K562 (cell line): Measurements from ENCODE around the gene SORCS2. TPM values are rescaled to one million over a fixed set of nuclear protein-coding genes. Genes with fewer than 3 reads are reported as not detected.

ENCODE experiments used
- ATAC-seq: fragments of 200-7000 bp; cut with Tn5 transposase; 3 replicates; pipeline ENCODE4 v1.9.1; 2020; ENCODE audit warnings: moderate library complexity
- BruUV-seq: library from RNA; stranded (reverse); fragments of 400-500 nt; replicated peaks from 2 replicates; lab custom pipeline; 2021; lab: Mats Ljungman, UMichigan
- CTCF ChIA-PET: fragments of 300-600 bp; formaldehyde crosslinking; extraction: SDS; loops from one replicate; lab custom pipeline; 2021; ENCODE audit warnings: low intra/inter-chr PET ratio; lab: Yijun Ruan, JAX
- POLR2A ChIA-PET: fragments of 300-600, 350-650 bp; sonication (Branson Sonifier 250); formaldehyde crosslinking; extraction: SDS; loops from one replicate; lab custom pipeline; 2021; ENCODE audit warnings: antibody characterized with exemption, inconsistent platforms; lab: Yijun Ruan, JAX
- DNase-seq, 4 experiments: peaks; one replicate each; pipeline versions ENCODE4 v3.0.0 to v3.0.0-alpha.2; 2011 to 2018; ENCODE audit warnings: low spot score in 3 of 4, mixed read lengths in 3 of 4; ENCODE audit errors: extremely low read depth in 1 of 4
- FAIRE-seq: peaks from 2 replicates; lab custom pipeline; 2011; peaks lifted over from hg19 to GRCh38; lab: Jason Lieb, UNC
- H2AFZ ChIP-seq: 2 replicates; pipeline ENCODE4 v1.6.0; 2011; ENCODE audit warnings: low read depth, low read length, control low read depth, inconsistent platforms
- H3K27ac ChIP-seq: fragments of 200-600 bp; 3 replicates; pipeline ENCODE4 v1.8.0; 2011; ENCODE audit warnings: low read depth, mild to moderate bottlenecking, control low read depth, inconsistent platforms, low read length, moderate library complexity, mixed read lengths; ENCODE audit errors: extremely low read depth
- H3K27me3 ChIP-seq, 2 experiments: fragments of 300-600 bp in 1 of 2; 2 replicates in 1 of 2; 3 replicates in 1 of 2; pipeline versions ENCODE4 v1.6.0 to v1.8.0; 2011; ENCODE audit warnings: inconsistent platforms in 2 of 2, low read length in 2 of 2, mild to moderate bottlenecking in 1 of 2, mixed read lengths in 1 of 2, moderate library complexity in 1 of 2; ENCODE audit not compliant: control insufficient read depth in 2 of 2, insufficient read depth in 2 of 2
- H3K36me3 ChIP-seq: fragments of 300-600 bp; 3 replicates; pipeline ENCODE4 v1.8.0; 2011; ENCODE audit warnings: mild to moderate bottlenecking, low read length, inconsistent platforms; ENCODE audit not compliant: control insufficient read depth, insufficient read depth
- H3K4me1 ChIP-seq, 2 experiments: fragments of 200-600 bp in 1 of 2; replicated peaks in 1 of 2; 2 replicates in 1 of 2; 3 replicates in 1 of 2; pipeline versions ENCODE4 v1.5.1 to v1.8.0; 2011; ENCODE audit warnings: inconsistent platforms in 2 of 2, low read length in 2 of 2, mild to moderate bottlenecking in 1 of 2, mixed read lengths in 1 of 2, moderate library complexity in 1 of 2; ENCODE audit not compliant: control insufficient read depth in 2 of 2, insufficient read depth in 2 of 2
- H3K4me2 ChIP-seq: 2 replicates; pipeline ENCODE4 v1.6.1; 2011; ENCODE audit warnings: low read length, control low read depth, inconsistent platforms, mixed read lengths; ENCODE audit not compliant: insufficient read depth
- H3K4me3 ChIP-seq: fragments of 200-600 bp; sonication (generic), shearing (Covaris generic); 2 replicates; pipeline ENCODE4 v1.5.1; 2016; ENCODE audit warnings: control low read depth, inconsistent platforms
- H3K79me2 ChIP-seq: fragments of 200-600 bp; 3 replicates; pipeline ENCODE4 v1.8.0; 2011; ENCODE audit warnings: low read length, inconsistent platforms; ENCODE audit not compliant: control insufficient read depth, insufficient read depth
- H3K9ac ChIP-seq, 2 experiments: 2 replicates each; pipeline versions ENCODE4 v1.6.0 to v1.6.1; 2011; ENCODE audit warnings: low read depth in 2 of 2, low read length in 2 of 2, control low read depth in 1 of 2, inconsistent platforms in 1 of 2, mild to moderate bottlenecking in 1 of 2, mixed read lengths in 1 of 2; ENCODE audit not compliant: insufficient read depth in 1 of 2
- H3K9me1 ChIP-seq: one replicate; pipeline ENCODE4 v1.6.0; 2011; ENCODE audit warnings: inconsistent platforms, mild to moderate bottlenecking, low read length, moderate library complexity; ENCODE audit not compliant: control insufficient read depth, insufficient read depth
- H3K9me3 ChIP-seq: replicated peaks from 2 replicates; pipeline ENCODE4 v1.5.1; 2011; ENCODE audit warnings: low read depth, low read length, inconsistent platforms; ENCODE audit not compliant: control insufficient read depth, insufficient read depth
- H4K20me1 ChIP-seq: replicated peaks from 2 replicates; pipeline ENCODE4 v1.6.1; 2011; ENCODE audit warnings: low read length, inconsistent platforms, mixed read lengths; ENCODE audit not compliant: control insufficient read depth, insufficient read depth
- MYNN ChIP-seq, 2 experiments: sonication (generic); formaldehyde crosslinking in 1 of 2; IDR thresholded peaks; 2 replicates each; pipeline versions ENCODE4 v1.5.0 to v1.6.1; 2016 to 2020; ENCODE audit warnings: antibody characterized with exemption in 1 of 2, missing genetic modification reagents in 1 of 2
- TAF7 ChIP-seq: fragments of 450-650 bp; IDR thresholded peaks from 2 replicates; pipeline ENCODE4 v1.6.1; 2016; ENCODE audit warnings: missing genetic modification characterization, missing compliant biosample characterization
- TBL1XR1 ChIP-seq, 2 experiments: IDR thresholded peaks; 2 replicates each; pipeline ENCODE4 v1.6.1; 2012; ENCODE audit warnings: improper control_type of control experiment in 2 of 2, low read length in 2 of 2, mild to moderate bottlenecking in 1 of 2
- WGBS: fragments of 100-300 bp; shearing (Covaris generic); methylation state at CpG from one replicate; pipeline ENCODE4 v1.1.6; 2016; ENCODE audit warnings: low coverage, mixed read lengths; ENCODE audit not compliant: insufficient coverage; ENCODE audit errors: missing lambda C conversion rate; 5-methylcytosine and 5-hydroxymethylcytosine counted together
- in situ Hi-C: fragments of 300-500 bp; cut with MboI; formaldehyde crosslinking; loops from 4 replicates; pipeline ENCODE4 v1.15.0; 2018; ENCODE audit warnings: inconsistent platforms, mixed read lengths
- intact Hi-C: fragments of 100-400 bp; cut with micrococcal nuclease; formaldehyde crosslinking; loops from 2 replicates; pipeline ENCODE4 v1.14.2; 2022
- polyA plus RNA-seq, 8 experiments: library from polyadenylated mRNA; depleted of rRNA in 4 of 8; stranded (reverse) in 5 of 8; unstranded in 3 of 8; fragments of >200 nt; fragmentation: Nextera tagmentation in 2 of 8; fragmentation: Illumina TruSeq in 1 of 8; extraction: Ambion mirVana in 2 of 8; extraction: Trizol in 1 of 8; gene quantifications; 2 replicates each; pipeline versions ENCODE4 v1.2.1 to v1.2.3, GENCODE V29; 2011 to 2014; ENCODE audit warnings: inconsistent platforms in 1 of 8, missing spikeins in 1 of 8
- total RNA-seq, 7 experiments: library from RNA; depleted of rRNA in 6 of 7; stranded (reverse); fragments of >200 nt in 6 of 7; fragmentation: Illumina TruSeq in 2 of 7; extraction: Trizol in 2 of 7; gene quantifications; 2 replicates each; pipeline versions ENCODE4 v1.2.1 to v1.2.3, GENCODE V29; 2011 to 2021; ENCODE audit warnings: low replicate concordance in 1 of 7
- TF ChIP-seq, protein P1 (sequence below), 3 experiments: fragments of 200-800 bp in 1 of 3; sonication (Bioruptor generic) in 1 of 3; sonication (generic) in 1 of 3; formaldehyde crosslinking in 1 of 3; IDR thresholded peaks; 2 replicates each; pipeline versions ENCODE4 v1.6.1 to v1.8.0; 2016 to 2022; ENCODE audit warnings: mild to moderate bottlenecking in 2 of 3, missing compliant biosample characterization in 2 of 3, missing genetic modification characterization in 2 of 3, missing genetic modification reagents in 1 of 3

The SORCS2 gene
- total and polyA plus RNA-seq, 9 of the 15 experiments (the other 6 are each of a cell fraction or from before 2014, with no cell fraction given): not detected

DNA sequence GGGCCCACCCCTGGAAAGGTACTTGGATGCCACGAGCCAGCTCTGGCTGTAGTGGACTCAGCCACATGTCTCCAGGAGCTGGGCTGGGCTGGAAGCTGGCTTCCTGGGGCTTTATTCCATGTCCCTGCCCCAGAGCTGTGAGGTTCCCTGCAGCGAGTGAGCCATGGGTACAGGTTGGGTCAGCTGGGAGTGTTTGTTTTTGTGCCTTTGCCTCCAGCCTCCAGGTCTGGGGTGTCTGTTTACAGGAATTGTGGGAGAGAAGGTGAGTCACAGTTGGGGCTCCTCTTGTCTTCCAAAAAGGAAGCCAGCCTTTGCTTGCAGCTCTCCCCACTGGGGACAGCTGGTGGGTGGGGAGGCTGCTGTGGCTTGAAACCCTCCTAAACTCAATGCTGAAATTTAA is 21.5 kb downstream of the SORCS2 start:
- in situ Hi-C loops: no loop called here
- WGBS: 0% methylated on average over 2 of the region's 2 CpGs
- H3K79me2 ChIP-seq: no peaks in the 10 kb centered on the region
- H3K9me3 ChIP-seq: no peaks in the 10 kb centered on the region
- H3K4me3 ChIP-seq: no peak overlapping the region
- no peak overlapping the region for H2AFZ ChIP-seq
- H3K9ac ChIP-seq: no peak overlapping the region
- H3K27me3 ChIP-seq: peaks cover 29 to 62% of the 10 kb centered on the region in 2 experiments; a peak in 4 of 5 replicates
- CTCF ChIA-PET: no interaction called here
- TF ChIP-seq TBL1XR1 (IDR thresholded peaks at IDR 0.05; ENCODE audit: low read length in 2 of 2): no peak
- TF ChIP-seq, protein P1, sequence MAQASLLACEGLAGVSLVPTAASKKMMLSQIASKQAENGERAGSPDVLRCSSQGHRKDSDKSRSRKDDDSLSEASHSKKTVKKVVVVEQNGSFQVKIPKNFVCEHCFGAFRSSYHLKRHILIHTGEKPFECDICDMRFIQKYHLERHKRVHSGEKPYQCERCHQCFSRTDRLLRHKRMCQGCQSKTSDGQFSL (CRISPR knock-in tag; IDR thresholded peaks at IDR 0.05): no peak
- TF ChIP-seq, protein P1 (tag; IDR thresholded peaks at IDR 0.05): no peak
- no peak for TF ChIP-seq TAF7 (tag)
- TF ChIP-seq MYNN (IDR thresholded peaks at IDR 0.05): no peak
- TF ChIP-seq MYNN (CRISPR knock-in tag; IDR thresholded peaks at IDR 0.05): no peak
- no peak overlapping the region for H3K4me2 ChIP-seq
- no peaks in the 10 kb centered on the region; a peak in 1 of 5 replicates for H3K4me1 ChIP-seq
- no peaks in the 10 kb centered on the region for H3K9me1 ChIP-seq
- H4K20me1 ChIP-seq: no peaks in the 10 kb centered on the region
- no peak for ATAC-seq
- no peaks in the 10 kb centered on the region for H3K36me3 ChIP-seq
- POLR2A ChIA-PET: interaction anchor here (0.8 kb wide), 1 partner anchor 69 kb away, joined by 3 read pairs; no protein-coding TSS in a partner anchor
- DNase-seq: no peak
- intact Hi-C loops: no loop called here
- H3K27ac ChIP-seq: no peak overlapping the region
- BruUV-seq: no TSS peak
- FAIRE-seq: no peak
